GM19239 (cell line): ENCODE results near the gene SETD4.
A peak's percentile ranks its signal among the peaks of the same experiment; 100 is the strongest.

Experiments used
- DNase-seq: peaks from one replicate; pipeline ENCODE4 v3.0.0; 2011; ENCODE audit warnings: low spot score; ENCODE audit not compliant: insufficient read length
- FAIRE-seq: peaks from 2 replicates; lab custom pipeline; 2011; peaks lifted over from hg19 to GRCh38; lab: Jason Lieb, UNC

The SETD4 gene

DNA sequence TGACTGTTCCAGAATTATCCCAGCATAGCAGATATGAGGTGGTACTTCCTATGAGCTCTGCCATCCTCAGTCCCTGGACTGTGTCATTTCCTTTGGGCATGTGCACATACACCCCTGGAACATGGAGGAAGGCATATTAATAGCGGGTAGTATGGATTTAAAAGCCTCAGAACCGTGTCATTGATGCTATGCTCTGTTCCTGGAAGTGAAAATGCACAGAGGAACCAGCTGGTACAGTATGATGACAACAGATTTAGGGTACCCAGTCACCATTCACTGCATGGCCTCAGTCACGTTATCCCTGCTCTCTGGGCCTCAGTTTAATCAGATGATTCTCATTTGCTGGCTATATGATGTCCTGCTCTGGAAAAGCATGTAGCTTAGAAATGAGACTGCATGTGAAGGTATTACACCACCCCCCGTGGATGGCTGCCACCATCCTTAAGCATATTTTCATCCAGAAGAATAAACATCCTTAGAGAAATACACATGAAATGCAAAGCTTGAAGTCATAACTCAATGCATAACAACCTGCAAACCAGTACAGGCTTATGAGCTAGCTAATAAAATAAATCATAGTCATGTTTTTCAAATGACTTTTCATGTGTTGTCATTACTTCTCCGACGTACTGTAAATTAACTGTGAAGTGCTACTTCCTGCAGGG lies 37.8 kb downstream of the SETD4 start:
- FAIRE-seq (no peak), DNase-seq (no peak)

DNA sequence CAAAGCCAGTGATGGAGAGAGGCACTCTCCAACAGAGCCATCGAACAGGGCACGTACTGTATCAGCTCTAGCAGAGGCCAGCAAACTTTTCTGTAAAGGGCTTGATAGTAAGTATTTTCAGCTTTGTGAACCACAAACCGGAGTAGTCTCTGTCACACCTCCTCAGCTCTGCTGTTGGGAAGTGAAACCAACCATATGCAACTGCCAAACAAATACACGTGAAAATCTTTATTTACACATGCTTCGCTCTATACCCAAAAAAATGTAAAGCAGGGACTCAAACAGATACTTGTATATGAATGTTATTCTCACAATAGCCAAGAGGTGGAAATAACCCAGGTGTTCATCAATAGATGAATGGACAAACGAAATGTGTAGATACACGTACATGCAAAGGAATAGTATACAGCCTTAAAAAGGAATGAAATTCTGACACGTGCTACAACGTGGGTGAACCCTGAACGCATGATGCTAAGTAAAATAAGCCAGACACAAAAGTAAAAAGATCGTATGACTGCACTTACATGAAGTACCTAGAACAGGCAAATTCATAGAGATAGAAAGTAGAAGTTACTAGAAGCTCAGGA lies 39.0 kb downstream of the SETD4 start:
- peak; percentile 8 for FAIRE-seq
- no peak for DNase-seq

DNA sequence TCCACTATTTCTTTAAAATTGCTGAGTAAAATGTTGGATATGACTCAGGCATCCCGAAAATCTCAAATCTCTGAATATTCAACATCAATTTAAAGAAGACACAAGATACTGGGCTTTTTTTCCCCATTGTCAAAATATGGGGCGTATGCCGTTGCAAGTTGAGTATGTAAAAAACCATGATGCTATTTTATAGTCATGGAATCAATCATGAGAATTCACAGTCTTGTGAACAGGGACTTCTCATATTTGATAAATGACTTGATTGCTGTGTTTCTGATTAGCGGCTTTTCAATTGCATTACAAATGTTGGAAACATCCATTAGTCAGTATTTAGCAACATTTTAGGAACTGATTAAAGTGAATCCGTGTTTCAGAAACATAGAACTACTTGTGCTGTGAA lies 45.3 kb downstream of the SETD4 start:
- no peak for FAIRE-seq
- no peak for DNase-seq

DNA sequence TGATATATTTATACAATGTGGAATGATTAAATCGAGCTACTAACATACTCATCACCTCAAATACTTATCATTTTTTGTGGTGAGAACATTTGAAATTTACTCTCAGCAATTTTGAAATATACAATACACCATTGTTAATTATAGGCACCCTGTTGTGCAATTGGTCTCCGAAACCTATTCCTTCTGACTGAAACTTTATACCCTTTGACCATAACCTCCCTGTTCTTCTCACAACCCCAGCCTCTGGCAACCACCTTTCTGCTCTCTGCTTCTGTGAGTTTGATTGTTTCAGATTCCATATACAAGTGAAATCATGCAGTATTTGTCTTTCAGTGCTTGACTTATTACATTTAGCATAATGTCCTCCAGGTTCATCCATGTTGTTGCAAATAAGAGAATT lies 49.5 kb downstream of the SETD4 start:
- no peak for FAIRE-seq
- no peak for DNase-seq

DNA sequence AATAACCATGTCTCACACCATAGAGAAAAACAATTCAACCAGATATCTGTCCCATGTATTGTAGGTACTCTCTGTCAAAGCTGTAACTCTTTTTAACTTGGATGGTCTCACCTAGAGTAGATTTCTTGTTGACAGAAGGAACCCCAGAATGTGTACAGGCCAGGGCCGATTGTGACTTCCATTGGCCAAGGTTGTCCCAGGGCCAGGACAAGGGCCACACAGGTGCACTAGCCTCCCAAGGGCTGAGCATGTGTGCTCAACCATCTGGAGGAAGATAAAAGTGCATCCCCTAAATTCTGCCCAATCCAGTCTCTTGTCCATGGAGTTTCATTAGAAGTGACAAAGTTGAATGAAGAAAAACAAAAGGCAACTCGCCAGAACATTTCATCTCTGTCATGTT lies 51.8 kb downstream of the SETD4 start:
- FAIRE-seq (no peak), DNase-seq (no peak)

DNA sequence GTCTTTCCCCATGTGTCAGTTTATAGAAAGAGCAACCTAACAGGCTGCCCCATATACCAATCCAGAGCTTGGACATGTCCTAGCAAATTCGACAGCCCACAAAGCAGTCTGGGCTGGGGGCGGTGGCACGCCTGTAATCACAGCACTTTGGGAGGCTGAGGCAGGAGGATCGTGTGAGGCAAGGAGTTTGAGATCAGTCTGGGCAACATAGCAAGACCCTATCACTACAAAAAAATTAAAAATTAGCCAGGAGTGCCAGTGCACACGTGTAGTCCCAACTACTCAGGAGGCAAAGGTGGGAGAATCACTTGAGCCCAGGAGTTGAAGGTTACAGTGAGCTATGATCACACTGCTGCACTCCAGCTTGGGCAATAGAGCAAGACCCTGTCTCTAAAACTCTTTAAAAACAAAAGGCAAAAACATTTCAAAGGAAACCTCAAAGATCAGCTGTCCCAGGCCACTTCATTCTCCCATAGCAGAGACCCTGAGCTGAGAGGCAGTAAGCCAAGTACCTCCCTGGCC lies 54.4 kb downstream of the SETD4 start:
- DNase-seq (no peak), FAIRE-seq (no peak)

DNA sequence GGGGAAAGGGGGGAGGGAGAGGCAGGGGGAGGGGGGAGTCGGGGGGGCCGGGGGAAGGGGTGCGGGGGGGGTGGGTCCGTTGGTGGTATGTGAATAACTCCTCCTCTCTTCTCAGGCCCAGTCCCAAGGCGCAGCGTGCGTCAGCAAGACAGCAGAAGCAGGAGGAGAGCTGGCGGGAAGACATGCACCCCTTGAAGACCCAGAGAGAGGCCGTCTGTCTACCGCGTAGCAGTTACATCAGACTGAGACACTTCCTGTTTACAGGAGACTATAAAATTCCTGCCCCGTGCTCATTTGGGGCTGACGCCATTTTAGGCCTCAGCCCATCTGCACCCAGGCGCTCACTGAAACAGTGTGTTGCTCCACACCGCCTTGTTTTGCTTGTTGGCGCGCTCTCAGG lies 55.3 kb downstream of the SETD4 start:
- no peak for DNase-seq
- no peak for FAIRE-seq

DNA sequence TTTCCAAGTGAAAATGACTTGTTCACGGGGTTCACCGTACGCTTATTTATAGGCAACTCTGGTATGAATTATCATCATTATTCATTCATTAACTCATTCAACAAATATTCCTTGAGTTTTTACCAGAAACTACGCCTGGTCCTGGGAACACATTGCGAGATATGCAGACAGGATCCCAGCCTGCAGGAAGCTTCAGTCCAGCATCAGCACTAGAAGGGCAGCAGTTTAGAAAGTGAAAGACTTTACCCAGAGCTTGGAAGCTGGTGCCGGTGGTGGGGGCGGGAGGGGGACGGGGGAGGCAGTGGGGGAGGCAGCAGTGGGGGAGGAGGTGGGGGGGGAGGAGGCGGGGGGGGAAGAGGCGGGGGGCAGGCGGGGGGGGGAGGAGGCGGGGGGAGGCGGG lies 55.9 kb downstream of the SETD4 start:
- no peak for FAIRE-seq

DNA sequence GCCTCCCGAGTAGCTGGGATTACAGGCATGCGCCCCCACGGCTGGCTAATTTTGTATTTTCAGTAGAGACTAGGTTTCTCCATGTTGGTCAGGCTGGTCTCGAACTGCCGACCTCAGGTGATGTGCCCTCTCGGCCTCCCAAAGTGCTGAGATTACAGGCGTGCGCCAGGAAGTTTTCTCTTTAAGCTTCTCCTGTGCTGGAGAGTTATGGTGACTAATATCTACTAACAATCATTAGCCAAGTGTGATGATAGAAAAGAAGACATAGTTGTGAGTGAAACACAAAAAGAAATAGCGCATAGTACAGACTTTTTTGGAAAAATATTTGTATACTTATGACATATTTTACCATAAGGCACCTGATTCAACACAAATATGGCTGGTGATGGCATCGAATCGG lies 56.5 kb downstream of the SETD4 start:
- FAIRE-seq = no peak
- no peak for DNase-seq

More for the DNA sequence above, 55.9 kb downstream of the SETD4 start:
- no peak for DNase-seq

DNA sequence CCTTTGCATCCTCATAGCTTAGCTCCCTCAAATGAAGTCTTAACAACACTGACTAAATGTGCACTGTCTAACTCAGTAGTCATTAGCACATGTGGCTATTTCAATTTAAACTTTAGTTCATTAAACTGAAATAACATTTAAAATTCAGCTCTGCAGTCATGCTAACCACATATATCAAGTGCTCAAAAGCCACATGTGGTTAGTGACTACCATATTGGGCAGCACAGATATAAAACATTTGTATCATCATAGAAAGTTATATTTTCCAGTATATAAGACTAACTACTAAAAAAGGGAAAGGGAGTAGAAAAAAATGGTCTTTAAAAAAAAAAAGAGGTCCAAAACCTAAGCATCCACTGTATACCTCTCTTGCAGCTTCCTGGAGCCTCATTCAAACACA lies 64.1 kb downstream of the SETD4 start:
- DNase-seq (no peak), FAIRE-seq (no peak)

DNA sequence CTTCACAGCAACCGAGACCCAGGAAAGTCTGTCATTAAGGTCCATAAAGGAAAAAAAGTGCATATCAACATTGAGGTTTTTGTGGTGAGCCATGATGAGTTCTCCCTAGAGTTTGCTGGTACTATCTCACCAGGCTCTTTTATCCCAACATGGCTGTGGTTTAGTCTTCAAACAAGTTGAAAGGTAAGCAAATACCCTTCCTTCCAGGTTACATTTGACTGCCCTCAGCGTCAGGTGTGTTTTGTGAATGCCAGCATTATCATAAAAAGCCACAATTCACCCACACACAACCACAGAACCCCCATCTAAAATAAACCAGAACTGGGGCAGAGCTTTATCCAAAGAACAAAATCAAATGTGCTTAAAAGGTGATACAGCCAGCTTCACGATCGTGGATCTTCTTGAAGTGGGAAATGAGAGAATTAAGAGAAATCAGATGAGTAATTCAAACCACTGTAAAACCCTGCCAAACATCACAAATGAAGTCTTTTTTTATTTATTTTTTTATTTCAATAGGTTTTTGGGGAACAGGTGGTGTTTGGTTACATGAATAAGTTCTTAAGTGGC lies 64.7 kb downstream of the SETD4 start:
- FAIRE-seq (no peak), DNase-seq (no peak)

DNA sequence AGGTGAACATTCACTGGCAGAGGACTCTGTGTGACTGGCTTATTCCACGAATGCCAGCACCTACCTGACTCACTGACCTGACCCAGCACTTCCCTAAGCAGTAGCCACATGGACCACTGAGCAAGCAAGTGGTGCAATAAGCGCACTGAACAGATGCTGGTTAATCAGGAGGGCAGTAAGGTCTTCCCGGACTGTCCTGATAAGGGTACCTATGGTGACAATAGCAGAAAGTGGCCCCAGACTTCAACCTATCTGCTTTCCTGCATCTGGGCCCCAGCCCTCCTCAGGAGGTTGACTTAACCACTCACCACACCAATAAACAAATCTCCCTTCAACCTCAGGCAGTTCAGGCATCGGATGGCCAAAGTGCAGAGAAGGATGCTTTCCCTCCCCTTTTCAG lies 65.7 kb downstream of the SETD4 start:
- DNase-seq (no peak), FAIRE-seq (no peak)

DNA sequence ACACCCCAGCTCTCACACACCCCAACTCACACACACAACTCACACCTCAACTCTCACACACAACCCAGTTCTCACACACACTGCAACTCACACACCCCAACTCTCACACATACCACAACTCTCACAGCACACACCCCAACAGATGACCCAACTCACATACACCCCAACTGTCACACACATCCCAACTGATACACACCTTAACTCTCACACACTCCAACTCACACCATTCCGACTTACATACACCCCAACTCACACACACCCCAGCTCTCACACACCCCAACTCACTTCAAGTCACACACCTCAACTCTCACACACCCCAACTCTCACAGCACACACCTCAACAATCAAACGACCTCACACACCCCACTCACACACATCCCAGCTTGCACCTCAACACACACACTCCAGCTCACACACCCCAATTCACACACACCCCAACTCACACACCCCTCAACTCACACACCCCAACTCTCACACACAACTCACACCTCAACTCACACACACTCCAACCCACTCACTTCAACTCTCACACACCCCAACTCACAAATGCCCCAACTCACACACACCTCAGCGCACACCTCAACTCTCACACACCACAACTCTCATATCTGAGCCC lies 66.3 kb downstream of the SETD4 start:
- FAIRE-seq (no peak), DNase-seq (no peak)

DNA sequence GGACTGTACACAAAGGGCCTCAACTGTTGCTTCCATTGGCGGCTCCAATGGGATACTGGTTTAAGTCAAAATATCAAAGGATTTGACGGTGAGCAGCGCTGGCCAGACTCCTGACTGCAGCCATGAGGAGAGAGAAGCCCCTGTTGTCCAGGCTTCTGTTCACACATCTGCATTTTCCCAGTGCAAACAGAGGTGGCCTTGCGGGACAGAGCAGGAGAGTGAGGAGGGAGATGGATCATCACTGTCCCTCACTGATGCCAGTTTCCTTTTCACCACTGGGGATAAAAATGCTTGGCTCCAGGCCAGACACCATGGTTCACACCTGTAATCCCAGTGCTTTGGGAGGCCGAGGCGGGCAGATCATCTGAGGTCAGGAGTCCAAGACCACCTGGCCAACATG lies 69.2 kb downstream of the SETD4 start:
- no peak for DNase-seq
- no peak for FAIRE-seq

DNA sequence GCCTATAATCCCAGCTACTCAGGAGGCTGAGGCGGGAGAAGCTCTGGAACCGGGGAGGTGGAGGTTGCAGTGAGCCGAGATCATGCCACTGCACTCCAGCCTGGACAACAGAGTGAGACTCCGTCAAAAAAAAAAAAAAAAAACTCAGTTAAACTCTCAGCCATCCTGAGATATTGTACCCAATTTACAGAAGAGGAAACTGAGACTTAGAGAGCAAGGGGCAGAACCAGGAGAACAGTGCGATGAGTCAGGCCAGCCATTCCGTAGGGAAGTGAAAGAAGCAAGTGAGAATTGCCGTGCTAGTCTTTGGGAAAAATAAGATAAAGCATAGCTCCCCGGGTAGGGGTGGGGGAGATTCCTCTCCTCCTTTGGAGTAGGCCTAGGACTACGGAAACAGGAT lies 69.7 kb downstream of the SETD4 start:
- no peak for DNase-seq
- FAIRE-seq = no peak

DNA sequence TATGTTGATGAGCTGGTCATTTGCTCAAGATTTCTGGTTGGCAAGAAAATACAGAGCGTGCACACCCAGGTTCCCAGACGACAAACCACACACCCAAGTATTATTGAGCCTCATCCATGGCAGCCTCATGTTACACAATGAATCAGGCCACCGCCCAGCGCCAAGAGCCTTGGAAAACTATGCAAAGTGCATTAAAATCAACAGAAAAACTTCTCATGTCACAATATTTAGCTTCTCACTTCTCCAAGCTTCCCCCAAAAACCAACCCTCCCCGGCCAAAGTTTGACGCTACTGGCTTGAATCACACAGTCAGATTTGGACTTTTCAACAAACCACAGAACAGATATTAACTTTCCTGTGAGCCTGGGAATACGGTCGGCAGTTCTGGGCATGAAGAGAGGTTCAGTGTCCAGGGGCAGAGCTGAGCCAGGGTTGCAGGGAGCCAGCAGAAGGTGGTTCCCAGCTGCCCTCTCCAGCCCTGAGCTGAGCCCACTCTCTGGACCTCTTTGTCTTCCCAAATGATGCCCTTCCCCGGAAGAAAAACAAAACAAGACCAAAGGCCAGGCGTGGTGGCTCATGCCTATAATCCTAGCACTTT lies 71.1 kb downstream of the SETD4 start:
- no peak for DNase-seq
- no peak for FAIRE-seq

DNA sequence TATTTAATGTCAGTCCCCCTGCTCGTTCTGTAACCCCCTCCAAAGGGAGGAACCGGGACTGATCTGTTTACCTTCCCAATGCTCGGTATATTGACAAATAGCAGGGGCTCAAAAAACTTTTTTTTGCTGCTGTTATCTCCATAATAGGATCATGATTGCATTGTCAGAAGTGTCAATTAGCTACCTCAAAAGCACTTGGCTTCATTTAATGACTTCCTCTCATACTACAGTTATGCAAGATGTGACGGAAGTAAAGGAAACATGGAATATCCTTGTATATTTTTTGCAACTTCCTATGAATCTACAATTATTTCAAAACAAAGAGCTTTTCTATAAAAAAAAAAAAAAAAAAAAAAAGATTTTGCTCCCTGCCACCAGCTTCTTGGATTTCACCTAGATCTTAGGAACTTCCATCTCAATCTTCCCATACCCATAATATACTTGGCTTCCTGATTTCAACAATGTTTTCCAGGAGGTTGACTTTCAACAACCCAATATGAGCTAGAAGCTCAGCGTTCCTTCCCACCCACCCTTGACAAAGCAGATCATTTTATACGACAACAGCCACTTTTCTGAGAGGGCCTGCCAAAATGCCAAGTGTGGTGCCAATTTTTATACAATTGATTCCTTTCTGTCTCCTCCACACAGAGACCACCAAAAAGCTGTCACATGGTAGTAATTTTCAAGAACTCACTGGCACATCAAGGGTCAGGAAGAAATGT lies 71.7 kb downstream of the SETD4 start:
- no peak for FAIRE-seq
- no peak for DNase-seq

DNA sequence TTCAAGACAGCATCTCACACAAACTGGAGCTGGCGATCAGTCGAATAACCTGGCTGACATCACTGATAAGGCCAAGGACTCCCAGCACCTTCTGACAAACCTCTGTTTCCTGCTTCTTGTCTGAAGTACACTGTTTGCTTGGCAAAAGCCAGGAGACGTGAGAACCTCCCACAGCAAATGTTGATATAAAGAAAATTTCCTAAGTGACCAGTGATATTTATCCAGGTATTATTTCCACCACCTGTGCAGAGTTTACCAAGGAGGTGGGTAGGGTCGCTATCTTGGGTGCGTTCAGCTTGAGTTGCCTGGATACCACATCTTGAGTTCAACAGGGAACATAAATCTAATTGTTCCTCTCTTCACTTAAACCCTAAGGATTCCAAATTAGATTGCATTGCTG lies 72.9 kb downstream of the SETD4 start:
- DNase-seq (no peak), FAIRE-seq (no peak)

DNA sequence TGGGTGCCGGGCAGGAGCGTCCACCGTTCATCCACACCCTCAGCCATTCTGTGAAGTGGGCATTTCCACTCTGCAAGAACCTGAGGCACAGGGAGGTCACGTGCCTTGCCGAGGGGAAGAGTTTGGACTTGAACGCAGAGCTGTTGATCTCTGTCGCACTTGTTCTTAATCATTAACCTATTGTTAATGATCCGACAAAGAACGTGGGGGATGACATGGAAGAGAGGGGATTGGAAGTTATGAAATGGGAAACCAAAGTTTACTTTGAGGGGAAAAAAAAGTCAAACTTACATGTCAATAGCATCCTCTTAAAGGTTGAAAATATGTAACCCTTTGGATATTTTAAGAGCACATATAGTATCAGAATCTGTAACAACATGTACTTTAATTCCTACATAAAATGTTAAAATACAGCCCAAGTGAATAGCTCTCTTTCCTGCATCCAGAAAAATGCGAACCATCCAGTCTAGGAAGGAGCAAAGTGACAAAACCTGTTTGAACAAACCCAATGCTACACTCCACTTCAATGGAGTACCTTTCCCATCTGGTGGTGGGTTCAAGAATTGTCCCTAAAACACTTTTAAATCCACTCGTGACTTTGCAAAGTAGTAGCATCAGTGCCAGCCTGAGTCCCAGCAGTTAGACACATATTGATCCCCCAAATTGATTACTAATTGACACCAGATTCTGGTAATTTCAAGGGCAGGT lies 75.5 kb downstream of the SETD4 start:
- no peak for FAIRE-seq

More for the DNA sequence above, 75.5 kb downstream of the SETD4 start:
- no peak for DNase-seq
